Panc1 (cell line): ENCODE results near the gene CNGB1. TPM values are rescaled to one million over a fixed set of nuclear protein-coding genes. Genes with fewer than 3 reads are reported as not detected.

Experiments used
- ATAC-seq: fragments of 200-7000 bp; cut with Tn5 transposase; 2 replicates; pipeline ENCODE4 v1.9.1; 2020; ENCODE audit warnings: mild to moderate bottlenecking, moderate library complexity
- BruUV-seq: library from RNA; stranded (reverse); fragments of 400-500 nt; replicated peaks from 2 replicates; lab custom pipeline; 2021; lab: Mats Ljungman, UMichigan
- CTCF ChIA-PET: fragments of 300-600 bp; sonication (Branson Sonifier 250); formaldehyde crosslinking; loops from one replicate; lab custom pipeline; 2022; ENCODE audit warnings: antibody characterized with exemption; lab: Charles Lee
- POLR2A ChIA-PET: fragments of 300-600 bp; sonication (Branson Sonifier 250); formaldehyde crosslinking; loops from one replicate; lab custom pipeline; 2022; ENCODE audit warnings: antibody characterized with exemption; lab: Charles Lee
- DNase-seq: peaks from one replicate; pipeline ENCODE4 v3.0.0-alpha.2; 2010; ENCODE audit warnings: low read depth, low spot score
- H3K27ac ChIP-seq: 2 replicates; pipeline ENCODE4 v1.5.1; 2011; ENCODE audit warnings: mild to moderate bottlenecking, low read length, inconsistent platforms
- H3K27me3 ChIP-seq: fragments of 200-500 bp; sonication (Bioruptor generic); 2 replicates; pipeline ENCODE4 v1.6.0; 2014; ENCODE audit warnings: low read length, inconsistent platforms; ENCODE audit not compliant: control insufficient read depth, insufficient read depth
- H3K36me3 ChIP-seq: fragments of 200-500 bp; sonication (Bioruptor generic); 2 replicates; pipeline ENCODE4 v1.5.1; 2014; ENCODE audit warnings: inconsistent platforms, mild to moderate bottlenecking, low read length, moderate library complexity; ENCODE audit not compliant: control insufficient read depth, insufficient read depth
- H3K4me1 ChIP-seq: 2 replicates; pipeline ENCODE4 v1.5.1; 2011; ENCODE audit warnings: inconsistent platforms, mild to moderate bottlenecking, low read length, moderate library complexity; ENCODE audit not compliant: control insufficient read depth, insufficient read depth
- H3K4me3 ChIP-seq, 2 experiments: 2 replicates each; pipeline ENCODE4 v1.5.1; 2011 to 2012; ENCODE audit warnings: low read depth in 2 of 2, low read length in 2 of 2, mild to moderate bottlenecking in 2 of 2, inconsistent platforms in 1 of 2, moderate library complexity in 1 of 2
- H3K9me3 ChIP-seq: fragments of 200-500 bp; sonication (Bioruptor generic); 2 replicates; pipeline ENCODE4 v1.5.1; 2014; ENCODE audit warnings: low read depth, mild to moderate bottlenecking, inconsistent platforms, low read length, moderate library complexity; ENCODE audit not compliant: control insufficient read depth, insufficient read depth
- POLR2AphosphoS5 ChIP-seq: IDR thresholded peaks from 2 replicates; pipeline ENCODE4 v1.6.1; 2012; ENCODE audit warnings: mild to moderate bottlenecking, low read depth, low read length, moderate library complexity
- SIN3A ChIP-seq: IDR thresholded peaks from 2 replicates; pipeline ENCODE4 v1.6.1; 2012; ENCODE audit warnings: low read depth, mild to moderate bottlenecking, low read length, moderate library complexity, borderline replicate concordance; ENCODE audit not compliant: insufficient read depth
- TCF7L2 ChIP-seq: IDR thresholded peaks from 2 replicates; pipeline ENCODE4 v1.6.1; 2011; ENCODE audit warnings: mild to moderate bottlenecking, low read depth, low read length, inconsistent platforms
- in situ Hi-C: cut with HindIII; loops from 2 replicates; pipeline ENCODE4 v1.10.0; 2016; ENCODE audit warnings: low sequenced_read_pairs, low pct_unique_long_range_greater_than_20kb
- intact Hi-C: fragments of 100-400 bp; cut with micrococcal nuclease; formaldehyde crosslinking; loops from one replicate; pipeline ENCODE4 v1.10.0; 2022; ENCODE audit not compliant: unreplicated experiment
- total RNA-seq: library from RNA; stranded (reverse); gene quantifications from one replicate; pipeline ENCODE4 v1.2.1, GENCODE V29; 2021; ENCODE audit not compliant: unreplicated experiment
- TF ChIP-seq, protein P1 (sequence below): fragments of 450-650 bp; IDR thresholded peaks from 2 replicates; pipeline ENCODE4 v1.5.1; 2017; ENCODE audit warnings: mild to moderate bottlenecking
- TF ChIP-seq, protein P2 (sequence below), 2 experiments: IDR thresholded peaks; 2 replicates each; pipeline ENCODE4 v1.6.1; 2011 to 2012; ENCODE audit warnings: low read depth in 2 of 2, control low read depth in 1 of 2, low read length in 1 of 2, mild to moderate bottlenecking in 1 of 2, moderate library complexity in 1 of 2; ENCODE audit not compliant: insufficient read depth in 1 of 2

CNGB1 gene
- total RNA-seq, 1 experiment from 2014 or later, result not detected

GRCh38 chr16:57939872-57940224 lies 31.1 kb downstream of the CNGB1 start:
- ATAC-seq, result no peak
- Histone ChIP-seq H3K36me3 (no peaks in the 10 kb centered on the region), H3K4me3 (no peak overlapping the region), H3K9me3 (no peaks in the 10 kb centered on the region), H3K4me1 (no peaks in the 10 kb centered on the region), H3K27ac (no peak overlapping the region), H3K27me3 (no peaks in the 10 kb centered on the region; the same call in 1 of the 2 replicates)
- BruUV-seq, result no TSS peak
- in situ Hi-C loops (no loop called here), intact Hi-C loops (no loop called here)
- no peak for DNase-seq
- TF ChIP-seq, protein P1, sequence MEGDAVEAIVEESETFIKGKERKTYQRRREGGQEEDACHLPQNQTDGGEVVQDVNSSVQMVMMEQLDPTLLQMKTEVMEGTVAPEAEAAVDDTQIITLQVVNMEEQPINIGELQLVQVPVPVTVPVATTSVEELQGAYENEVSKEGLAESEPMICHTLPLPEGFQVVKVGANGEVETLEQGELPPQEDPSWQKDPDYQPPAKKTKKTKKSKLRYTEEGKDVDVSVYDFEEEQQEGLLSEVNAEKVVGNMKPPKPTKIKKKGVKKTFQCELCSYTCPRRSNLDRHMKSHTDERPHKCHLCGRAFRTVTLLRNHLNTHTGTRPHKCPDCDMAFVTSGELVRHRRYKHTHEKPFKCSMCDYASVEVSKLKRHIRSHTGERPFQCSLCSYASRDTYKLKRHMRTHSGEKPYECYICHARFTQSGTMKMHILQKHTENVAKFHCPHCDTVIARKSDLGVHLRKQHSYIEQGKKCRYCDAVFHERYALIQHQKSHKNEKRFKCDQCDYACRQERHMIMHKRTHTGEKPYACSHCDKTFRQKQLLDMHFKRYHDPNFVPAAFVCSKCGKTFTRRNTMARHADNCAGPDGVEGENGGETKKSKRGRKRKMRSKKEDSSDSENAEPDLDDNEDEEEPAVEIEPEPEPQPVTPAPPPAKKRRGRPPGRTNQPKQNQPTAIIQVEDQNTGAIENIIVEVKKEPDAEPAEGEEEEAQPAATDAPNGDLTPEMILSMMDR, result no peak; the same call in 1 of the 2 replicates
- TF ChIP-seq, protein P2, sequence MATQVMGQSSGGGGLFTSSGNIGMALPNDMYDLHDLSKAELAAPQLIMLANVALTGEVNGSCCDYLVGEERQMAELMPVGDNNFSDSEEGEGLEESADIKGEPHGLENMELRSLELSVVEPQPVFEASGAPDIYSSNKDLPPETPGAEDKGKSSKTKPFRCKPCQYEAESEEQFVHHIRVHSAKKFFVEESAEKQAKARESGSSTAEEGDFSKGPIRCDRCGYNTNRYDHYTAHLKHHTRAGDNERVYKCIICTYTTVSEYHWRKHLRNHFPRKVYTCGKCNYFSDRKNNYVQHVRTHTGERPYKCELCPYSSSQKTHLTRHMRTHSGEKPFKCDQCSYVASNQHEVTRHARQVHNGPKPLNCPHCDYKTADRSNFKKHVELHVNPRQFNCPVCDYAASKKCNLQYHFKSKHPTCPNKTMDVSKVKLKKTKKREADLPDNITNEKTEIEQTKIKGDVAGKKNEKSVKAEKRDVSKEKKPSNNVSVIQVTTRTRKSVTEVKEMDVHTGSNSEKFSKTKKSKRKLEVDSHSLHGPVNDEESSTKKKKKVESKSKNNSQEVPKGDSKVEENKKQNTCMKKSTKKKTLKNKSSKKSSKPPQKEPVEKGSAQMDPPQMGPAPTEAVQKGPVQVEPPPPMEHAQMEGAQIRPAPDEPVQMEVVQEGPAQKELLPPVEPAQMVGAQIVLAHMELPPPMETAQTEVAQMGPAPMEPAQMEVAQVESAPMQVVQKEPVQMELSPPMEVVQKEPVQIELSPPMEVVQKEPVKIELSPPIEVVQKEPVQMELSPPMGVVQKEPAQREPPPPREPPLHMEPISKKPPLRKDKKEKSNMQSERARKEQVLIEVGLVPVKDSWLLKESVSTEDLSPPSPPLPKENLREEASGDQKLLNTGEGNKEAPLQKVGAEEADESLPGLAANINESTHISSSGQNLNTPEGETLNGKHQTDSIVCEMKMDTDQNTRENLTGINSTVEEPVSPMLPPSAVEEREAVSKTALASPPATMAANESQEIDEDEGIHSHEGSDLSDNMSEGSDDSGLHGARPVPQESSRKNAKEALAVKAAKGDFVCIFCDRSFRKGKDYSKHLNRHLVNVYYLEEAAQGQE (IDR thresholded peaks at IDR 0.05; ENCODE audit: insufficient read depth in 1 of 2, low read depth in 2 of 2, low read length in 1 of 2), result no peak
- TF ChIP-seq TCF7L2 (no peak), POLR2AphosphoS5 (no peak), SIN3A (no peak)
- POLR2A ChIA-PET, result no interaction called here
- CTCF ChIA-PET, result no interaction called here

DNA sequence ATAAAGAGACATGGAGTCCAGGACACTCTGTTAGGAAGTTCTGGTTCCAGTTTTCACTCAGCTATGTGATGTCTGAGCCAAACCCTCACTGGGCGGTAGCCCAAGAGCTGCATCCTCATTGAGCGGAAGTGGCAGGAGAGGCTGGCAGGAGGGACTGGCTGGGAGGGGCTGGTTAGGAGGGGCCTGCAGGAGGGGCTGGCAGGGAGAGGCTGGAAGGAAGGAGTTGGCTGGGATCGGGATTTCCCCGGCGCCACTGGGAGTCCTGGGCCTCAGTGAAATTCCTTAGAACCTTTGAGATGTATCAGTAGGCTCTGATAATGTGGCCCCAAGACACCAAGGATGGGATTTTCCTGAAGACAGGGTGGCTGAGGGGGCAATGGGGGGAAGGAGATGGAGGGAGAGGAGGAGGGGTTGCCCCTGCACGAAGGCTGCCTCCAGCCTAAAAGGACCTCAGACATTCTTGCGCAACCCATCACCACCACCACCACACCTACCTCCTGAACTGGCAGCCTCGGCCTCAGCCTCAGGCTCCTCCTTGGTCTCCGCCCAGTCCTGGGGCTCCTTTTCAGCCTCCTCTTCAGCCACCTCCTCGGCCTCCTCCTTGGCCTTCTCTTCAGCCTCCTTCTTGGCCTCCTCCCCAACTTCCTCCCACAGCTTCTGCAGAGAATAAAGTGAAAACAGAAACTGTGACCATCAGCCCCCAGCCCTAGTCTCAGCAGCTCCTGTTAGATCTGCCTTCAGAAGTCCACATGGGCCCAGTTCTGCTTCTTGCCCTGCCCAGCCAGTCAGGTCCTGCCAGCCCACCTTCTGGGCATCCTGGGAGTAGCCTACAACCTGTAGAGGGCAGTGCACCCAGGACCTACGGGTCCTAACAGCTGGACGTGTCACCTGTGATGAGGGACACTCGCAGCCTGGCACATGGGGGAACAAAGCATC lies 31.7 kb downstream of the CNGB1 start:
- ATAC-seq, result peak; percentile 75; the same call in 1 of the 2 replicates
- Histone ChIP-seq H3K4me1 (no peaks in the 10 kb centered on the region), H3K27me3 (no peaks in the 10 kb centered on the region; the same call in 1 of the 2 replicates), H3K27ac (no peak overlapping the region), H3K9me3 (no peaks in the 10 kb centered on the region), H3K36me3 (no peaks in the 10 kb centered on the region), H3K4me3 (no peak overlapping the region)
- CTCF ChIA-PET, result interaction anchor here (0.6 kb wide), 1 partner anchor 145 kb away, joined by 4 read pairs; no protein-coding TSS in a partner anchor
- no peak for DNase-seq
- TF ChIP-seq, protein P2 (IDR thresholded peaks at IDR 0.05; ENCODE audit: insufficient read depth in 1 of 2, low read depth in 2 of 2, low read length in 1 of 2), result no peak
- TF ChIP-seq SIN3A (no peak), TCF7L2 (no peak), POLR2AphosphoS5 (no peak)
- TF ChIP-seq, protein P1, result no peak; the same call in 1 of the 2 replicates
- in situ Hi-C loops, result no loop called here
- no TSS peak for BruUV-seq
- intact Hi-C loops, result no loop called here
- POLR2A ChIA-PET, result no interaction called here
